Activated naive CD8-positive, alpha-beta T cell treated with anti-CD3 and anti-CD28 coated beads, Interleukin-2, amount 50 U/mL, for 16 hours (primary cell): ENCODE data around the gene NDUFV1.
"Not testable (repeated sequence)": the region's sequence is repeated elsewhere in the genome, so short reads cannot be mapped to it uniquely, and the experiment has no call there.

Experiments used
- DNase-seq: peaks from one replicate; pipeline ENCODE4 v3.0.0-alpha.2; 2020; ENCODE audit warnings: low read depth, low spot score

Gene NDUFV1

DNA sequence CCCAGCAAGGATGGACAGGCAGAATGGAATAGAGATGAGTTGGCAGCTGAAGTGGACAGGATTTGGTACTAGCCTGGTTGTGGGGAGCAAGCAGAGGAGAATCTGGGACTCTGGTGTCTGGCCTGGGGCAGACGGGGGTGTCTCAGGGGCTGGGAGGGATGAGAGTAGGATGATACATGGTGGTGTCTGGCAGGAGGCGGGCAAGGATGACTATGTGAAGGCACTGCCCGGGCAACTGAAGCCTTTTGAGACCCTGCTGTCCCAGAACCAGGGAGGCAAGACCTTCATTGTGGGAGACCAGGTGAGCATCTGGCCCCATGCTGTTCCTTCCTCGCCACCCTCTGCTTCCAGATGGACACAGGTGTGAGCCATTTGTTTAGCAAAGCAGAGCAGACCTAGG lies 20.8 kb upstream of the NDUFV1 start:
- no peak for DNase-seq

DNA sequence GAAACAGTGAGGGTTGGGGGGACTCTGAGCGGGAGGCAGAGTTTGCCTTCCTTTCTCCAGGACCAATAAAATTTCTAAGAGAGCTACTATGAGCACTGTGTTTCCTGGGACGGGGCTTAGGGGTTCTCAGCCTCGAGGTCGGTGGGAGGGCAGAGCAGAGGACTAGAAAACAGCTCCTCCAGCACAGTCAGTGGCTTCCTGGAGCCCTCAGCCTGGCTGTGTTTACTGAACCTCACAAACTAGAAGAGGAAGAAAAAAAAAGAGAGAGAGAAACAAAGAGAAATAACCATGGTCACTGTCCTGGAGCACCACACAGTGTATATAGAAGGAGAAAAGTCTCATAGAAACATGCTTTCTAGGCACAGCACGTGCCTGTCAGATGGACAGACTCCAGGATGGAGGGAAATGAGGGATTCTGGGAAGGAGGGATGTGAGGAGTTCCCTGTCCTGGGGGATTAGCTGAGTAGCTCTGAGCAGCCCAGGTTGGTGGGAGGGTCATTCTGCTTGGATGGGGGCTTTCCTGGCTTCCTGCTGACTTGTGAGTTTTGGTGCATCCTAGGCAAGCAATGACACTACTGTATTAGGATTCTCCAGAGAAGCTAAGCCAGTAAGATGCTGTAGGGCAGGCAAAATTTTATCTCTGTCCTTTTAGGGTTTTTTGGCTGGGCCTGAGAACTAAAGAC lies 20.0 kb upstream of the NDUFV1 start:
- no peak for DNase-seq

DNA sequence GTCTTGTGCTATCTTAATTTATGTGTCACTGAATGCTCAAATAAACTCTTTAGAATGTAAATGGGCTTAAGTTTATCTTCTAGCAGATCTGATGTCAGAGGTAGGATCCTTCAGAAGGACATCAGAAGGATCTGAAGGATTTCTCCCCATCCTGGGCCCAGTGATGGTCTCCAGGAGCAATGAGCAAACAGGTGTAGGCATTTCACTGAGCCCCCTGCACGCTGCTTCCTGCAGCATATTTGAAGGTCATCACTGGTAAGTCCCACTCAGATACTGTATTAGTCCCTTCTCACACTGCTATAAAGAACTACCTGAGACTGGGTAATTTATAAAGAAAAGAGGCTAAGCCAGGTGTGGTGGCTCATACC lies 18.6 kb upstream of the NDUFV1 start:
- no peak for DNase-seq

GRCh38 chr11:67588899-67589415 lies 17.8 kb upstream of the NDUFV1 start:
- not testable (repeated sequence) for DNase-seq

DNA sequence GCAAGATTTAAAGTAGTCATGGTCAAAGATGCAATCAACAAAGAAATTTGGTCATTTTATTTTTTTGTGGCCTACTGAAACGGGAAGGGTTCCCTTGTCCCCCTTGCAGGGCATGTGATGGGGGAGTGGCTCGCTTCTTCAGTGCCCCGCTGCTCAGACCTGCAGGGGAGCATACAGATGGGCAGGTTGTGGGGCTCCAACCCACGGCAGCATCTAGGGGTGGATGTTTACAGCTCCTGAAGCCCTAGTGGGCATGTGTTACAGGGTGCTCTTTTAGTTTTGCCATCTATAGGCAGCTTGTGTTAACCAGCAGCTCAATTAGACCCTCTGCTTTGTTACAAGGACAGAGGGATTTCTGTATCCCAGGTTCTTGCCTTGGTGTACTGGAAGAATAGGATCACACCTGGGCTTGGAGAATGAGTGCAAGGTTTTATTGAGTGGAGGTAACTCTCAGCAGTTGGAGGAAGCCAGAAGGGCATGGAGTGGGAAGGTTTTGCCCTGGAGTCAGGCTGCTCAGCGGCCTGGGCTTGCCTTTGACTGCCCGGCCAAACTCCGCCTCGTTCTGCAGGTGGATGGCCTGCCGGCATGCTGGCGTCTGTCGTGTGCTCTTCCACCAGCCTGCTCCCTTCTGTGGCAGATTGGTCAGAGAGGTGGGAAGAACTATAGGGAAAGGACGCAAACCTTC lies 13.7 kb upstream of the NDUFV1 start:
- no peak for DNase-seq

GRCh38 chr11:67593565-67593905 lies 13.2 kb upstream of the NDUFV1 start:
- DNase-seq, result no peak

DNA sequence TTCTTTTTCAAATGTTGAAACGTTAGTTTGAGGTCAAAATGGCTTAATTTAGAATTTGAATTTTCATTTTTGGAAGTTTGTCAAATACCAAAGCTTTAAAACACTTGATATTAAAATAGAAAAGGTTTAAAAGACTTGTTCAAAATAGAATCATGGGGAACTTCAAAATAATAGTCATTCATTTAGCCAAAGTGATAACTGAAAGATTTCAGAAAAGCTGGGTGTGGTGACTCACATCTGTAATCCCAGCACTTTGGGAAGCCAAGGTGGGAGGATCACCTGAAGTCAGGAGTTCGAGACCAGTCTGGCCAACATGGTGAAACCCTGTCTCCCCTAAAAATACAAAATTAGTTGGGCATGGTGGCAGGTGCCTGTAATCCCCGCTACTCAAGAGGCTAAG lies 12.3 kb upstream of the NDUFV1 start:
- DNase-seq, result no peak

- no peak for DNase-seq
Measured at GRCh38 chr11:67596753-67597300, 9.9 kb upstream of the NDUFV1 start.

GRCh38 chr11:67597458-67597857 lies 9.3 kb upstream of the NDUFV1 start:
- not testable (repeated sequence) for DNase-seq

- DNase-seq, result not testable (repeated sequence)
Measured at GRCh38 chr11:67597963-67598362, 8.8 kb upstream of the NDUFV1 start.

DNA sequence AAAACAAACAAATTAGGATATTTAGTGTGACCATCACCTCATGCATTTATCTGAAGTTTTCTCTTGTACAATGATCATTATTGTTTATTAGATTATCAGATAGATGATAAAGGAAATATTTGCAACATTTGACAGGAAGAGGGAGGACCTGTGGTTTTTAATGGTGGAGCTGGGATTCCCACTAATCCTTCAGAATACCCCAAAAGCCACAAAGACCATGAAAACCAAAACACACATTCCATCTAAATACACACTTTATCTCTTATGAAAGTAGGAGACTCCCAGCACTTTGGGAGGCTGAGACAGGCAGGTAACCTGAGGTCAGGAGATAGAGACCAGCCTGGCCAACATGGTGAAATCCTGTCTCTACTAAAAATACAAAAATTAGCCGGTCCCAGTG lies 7.6 kb upstream of the NDUFV1 start:
- no peak for DNase-seq

DNA sequence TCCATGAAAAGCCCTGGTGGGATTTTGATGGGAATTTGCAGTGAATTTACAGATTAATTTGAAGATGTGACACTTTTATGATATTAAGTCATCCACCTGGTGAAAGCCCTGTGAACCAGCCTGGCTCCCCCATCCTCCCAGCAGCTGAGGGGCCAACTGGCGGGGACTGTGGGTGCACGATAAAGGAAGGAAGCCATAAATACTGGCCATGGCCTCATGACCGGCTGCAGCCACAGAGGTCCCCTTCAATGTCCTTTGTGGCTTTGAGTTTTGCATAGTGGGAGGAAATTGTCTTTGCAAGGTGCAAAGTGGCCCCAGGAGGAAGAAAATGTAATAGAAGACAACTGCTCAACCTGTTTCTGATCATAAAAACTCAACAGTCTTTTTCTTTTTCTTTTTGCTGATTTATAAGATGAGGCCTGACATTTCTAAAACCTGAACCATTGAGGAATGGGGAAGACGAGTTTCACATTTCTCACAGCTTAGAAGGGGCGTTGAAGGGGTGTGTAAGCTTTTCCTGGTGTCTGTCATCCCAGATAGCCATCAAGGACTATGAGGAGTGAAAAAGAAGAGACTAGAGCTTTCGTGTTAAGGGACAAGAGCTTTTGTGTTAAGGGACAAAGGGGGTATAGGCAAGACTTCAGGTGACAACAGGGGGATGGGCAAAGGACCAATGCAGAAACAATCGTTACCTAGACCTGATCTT lies 6.3 kb upstream of the NDUFV1 start:
- DNase-seq, result no peak

- no peak for DNase-seq
Measured at GRCh38 chr11:67601098-67601497, 5.6 kb upstream of the NDUFV1 start.

DNA sequence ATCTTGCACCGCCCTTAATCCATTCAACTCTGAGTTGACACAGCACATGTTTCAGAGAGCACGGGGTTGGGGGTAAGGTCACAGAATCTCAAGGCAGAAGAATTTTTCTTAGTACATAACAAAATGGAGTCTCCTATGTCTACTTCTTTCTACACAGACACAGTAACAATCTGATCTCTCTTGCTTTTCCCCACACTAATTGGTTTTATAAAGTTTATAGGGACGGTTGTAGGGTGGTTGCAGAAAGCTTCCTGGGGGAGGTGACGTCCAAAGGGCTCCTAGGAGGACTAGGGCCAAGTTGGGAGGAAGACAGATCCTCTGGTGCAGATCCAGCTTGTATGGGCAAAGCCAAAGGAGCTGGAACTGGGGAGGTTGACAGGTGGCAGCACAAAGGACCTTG lies 2.6 kb upstream of the NDUFV1 start:
- not testable (repeated sequence) for DNase-seq

GRCh38 chr11:67604815-67605214 lies 1.9 kb upstream of the NDUFV1 start:
- no peak for DNase-seq

GRCh38 chr11:67605231-67606011 lies 1.3 kb upstream of the NDUFV1 start:
- DNase-seq, result no peak

DNA sequence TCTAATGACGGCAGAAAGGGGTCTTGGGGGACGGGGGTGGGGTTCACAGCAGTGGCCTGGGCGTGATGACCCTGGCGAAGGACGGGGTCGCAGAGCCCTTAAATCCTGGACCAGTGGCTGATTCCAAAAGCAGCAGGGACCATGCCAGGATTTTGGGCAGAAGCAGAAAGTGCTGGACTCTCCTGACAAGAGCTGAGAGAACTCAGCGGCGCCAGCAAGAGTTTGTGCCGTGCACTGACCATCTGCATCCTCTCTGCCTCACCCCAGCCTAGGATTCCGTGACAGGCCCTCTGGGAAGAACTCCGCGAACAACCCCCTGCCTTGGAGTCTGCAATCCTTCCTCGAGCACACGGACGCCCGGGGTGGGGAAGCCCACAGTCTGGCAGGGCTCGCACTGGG lies 644 bp upstream of the NDUFV1 start:
- no peak for DNase-seq

DNA sequence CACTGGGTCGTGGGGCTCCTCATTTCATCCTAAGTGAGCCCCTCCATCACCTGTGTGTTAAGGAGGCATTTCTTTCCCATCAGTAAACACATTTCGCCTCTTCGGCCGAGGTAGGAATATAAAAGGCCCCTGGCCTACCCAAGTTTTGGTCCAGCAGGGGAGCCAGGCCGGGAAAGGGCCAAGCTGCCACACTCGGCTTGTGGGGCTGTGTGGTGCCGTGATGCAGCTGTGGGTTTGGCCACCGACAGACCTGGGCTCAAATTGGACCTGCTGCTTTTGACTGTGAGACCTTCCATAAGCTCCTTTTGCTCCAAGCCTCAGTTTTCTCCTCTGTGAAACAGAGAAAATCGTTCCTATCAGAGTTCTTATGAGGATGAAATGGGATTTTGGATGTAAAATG lies 771 bp downstream of the NDUFV1 start:
- DNase-seq, result no peak

DNA sequence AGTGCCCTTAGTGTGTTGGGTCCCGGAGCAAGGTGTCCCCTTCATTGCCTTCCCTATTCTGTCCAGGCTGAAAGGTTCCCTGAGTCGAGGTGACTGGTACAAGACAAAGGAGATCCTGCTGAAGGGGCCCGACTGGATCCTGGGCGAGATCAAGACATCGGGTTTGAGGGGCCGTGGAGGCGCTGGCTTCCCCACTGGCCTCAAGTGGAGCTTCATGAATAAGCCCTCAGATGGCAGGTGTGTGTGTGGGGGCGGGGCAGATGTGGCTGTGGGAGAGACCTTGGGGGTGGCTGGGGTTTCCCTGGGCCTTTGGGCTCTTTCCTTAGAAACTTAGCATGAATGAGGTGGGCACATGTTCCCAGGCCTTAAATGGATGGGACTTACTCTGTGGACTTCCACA lies 1.8 kb downstream of the NDUFV1 start:
- no peak for DNase-seq

- no peak for DNase-seq
Measured at GRCh38 chr11:67609316-67609715, 2.6 kb downstream of the NDUFV1 start.

- no peak for DNase-seq
Measured at GRCh38 chr11:67610302-67610868, 3.6 kb downstream of the NDUFV1 start.
